CD8-positive, alpha-beta memory T cell (primary cell): Measurements from ENCODE around the gene GLB1L3. TPM values are rescaled to one million over a fixed set of nuclear protein-coding genes. Genes with fewer than 3 reads are reported as not detected.
A peak's percentile ranks its signal among the peaks of the same experiment; 100 is the strongest.
"Not testable (repeated sequence)": the region's sequence is repeated elsewhere in the genome, so short reads cannot be mapped to it uniquely, and the experiment has no call there.

Experiments
- CTCF ChIA-PET: fragments of 350-600 bp; sonication (Branson Sonifier 250); formaldehyde crosslinking; loops from one replicate; lab custom pipeline; 2021; ENCODE audit warnings: antibody characterized with exemption; lab: Charles Lee
- POLR2A ChIA-PET: fragments of 350-600 bp; sonication (Branson Sonifier 250); formaldehyde crosslinking; loops from one replicate; lab custom pipeline; 2021; ENCODE audit warnings: antibody characterized with exemption; lab: Charles Lee
- DNase-seq, 5 donors: peaks; one replicate each; pipeline versions ENCODE4 v3.0.0 to v3.0.0-alpha.2; 2020 to 2022; ENCODE audit warnings: mixed read lengths in 1 of 5
- H3K27ac ChIP-seq: one replicate; pipeline ENCODE4 v1.7.0; 2013; ENCODE audit warnings: low read depth, mild to moderate bottlenecking, low read length, moderate library complexity
- H3K27me3 ChIP-seq: 2 replicates; pipeline ENCODE4 v1.7.0; 2013; ENCODE audit warnings: low read length, mild to moderate bottlenecking; ENCODE audit not compliant: insufficient read depth, poor library complexity, severe bottlenecking
- H3K36me3 ChIP-seq: 2 replicates; pipeline ENCODE4 v1.7.0; 2013; ENCODE audit warnings: mild to moderate bottlenecking, low read length, moderate library complexity; ENCODE audit not compliant: insufficient read depth
- H3K4me1 ChIP-seq: 2 replicates; pipeline ENCODE4 v1.7.0; 2013; ENCODE audit warnings: mild to moderate bottlenecking, low read length, moderate library complexity; ENCODE audit not compliant: insufficient read depth
- H3K4me3 ChIP-seq: 2 replicates; pipeline ENCODE4 v1.7.0; 2013; ENCODE audit warnings: mild to moderate bottlenecking, low read length
- H3K9me3 ChIP-seq: 2 replicates; pipeline ENCODE4 v1.7.0; 2013; ENCODE audit warnings: mild to moderate bottlenecking, low read length
- H3K27ac Mint-ChIP-seq, 8 donors: one replicate each; pipeline ENCODE4 v1.8.0; 2020 to 2021; ENCODE audit warnings: mixed read lengths in 8 of 8, mild to moderate bottlenecking in 6 of 8, inconsistent platforms in 3 of 8, moderate library complexity in 3 of 8
- H3K27me3 Mint-ChIP-seq, 2 donors: one replicate each; pipeline ENCODE4 v1.8.0; 2020 to 2021; ENCODE audit warnings: mixed read lengths in 2 of 2, mild to moderate bottlenecking in 1 of 2, moderate library complexity in 1 of 2
- H3K36me3 Mint-ChIP-seq, 3 donors: one replicate each; pipeline ENCODE4 v1.8.0; 2020 to 2021; ENCODE audit warnings: mixed read lengths in 3 of 3, inconsistent platforms in 1 of 3, mild to moderate bottlenecking in 1 of 3
- H3K4me1 Mint-ChIP-seq, 3 donors: one replicate each; pipeline ENCODE4 v1.8.0; 2020 to 2021; ENCODE audit warnings: mixed read lengths in 3 of 3, inconsistent platforms in 1 of 3, mild to moderate bottlenecking in 1 of 3
- H3K4me3 Mint-ChIP-seq, 7 donors: one replicate each; pipeline ENCODE4 v1.8.0; 2020 to 2021; ENCODE audit warnings: mixed read lengths in 7 of 7, mild to moderate bottlenecking in 6 of 7, moderate library complexity in 4 of 7, inconsistent platforms in 2 of 7
- H3K9me3 Mint-ChIP-seq, 5 donors: one replicate each; pipeline ENCODE4 v1.8.0; 2020 to 2022; ENCODE audit warnings: mixed read lengths in 5 of 5, mild to moderate bottlenecking in 3 of 5, moderate library complexity in 2 of 5, inconsistent platforms in 1 of 5
- polyA plus RNA-seq: library from polyadenylated mRNA; unstranded; fragments of 300-500 nt; fragmentation: Illumina TruSeq; gene quantifications from one replicate; pipeline ENCODE4 v1.2.3, GENCODE V29; 2021
- total RNA-seq, 2 experiments: library from RNA; stranded (reverse); gene quantifications; one replicate each; pipeline ENCODE4 v1.2.3, GENCODE V29; 2021

The GLB1L3 gene
- total and polyA plus RNA-seq, 3 experiments from 2014 or later, result 2.0 to 3.0 (median 2.3) TPM

DNA sequence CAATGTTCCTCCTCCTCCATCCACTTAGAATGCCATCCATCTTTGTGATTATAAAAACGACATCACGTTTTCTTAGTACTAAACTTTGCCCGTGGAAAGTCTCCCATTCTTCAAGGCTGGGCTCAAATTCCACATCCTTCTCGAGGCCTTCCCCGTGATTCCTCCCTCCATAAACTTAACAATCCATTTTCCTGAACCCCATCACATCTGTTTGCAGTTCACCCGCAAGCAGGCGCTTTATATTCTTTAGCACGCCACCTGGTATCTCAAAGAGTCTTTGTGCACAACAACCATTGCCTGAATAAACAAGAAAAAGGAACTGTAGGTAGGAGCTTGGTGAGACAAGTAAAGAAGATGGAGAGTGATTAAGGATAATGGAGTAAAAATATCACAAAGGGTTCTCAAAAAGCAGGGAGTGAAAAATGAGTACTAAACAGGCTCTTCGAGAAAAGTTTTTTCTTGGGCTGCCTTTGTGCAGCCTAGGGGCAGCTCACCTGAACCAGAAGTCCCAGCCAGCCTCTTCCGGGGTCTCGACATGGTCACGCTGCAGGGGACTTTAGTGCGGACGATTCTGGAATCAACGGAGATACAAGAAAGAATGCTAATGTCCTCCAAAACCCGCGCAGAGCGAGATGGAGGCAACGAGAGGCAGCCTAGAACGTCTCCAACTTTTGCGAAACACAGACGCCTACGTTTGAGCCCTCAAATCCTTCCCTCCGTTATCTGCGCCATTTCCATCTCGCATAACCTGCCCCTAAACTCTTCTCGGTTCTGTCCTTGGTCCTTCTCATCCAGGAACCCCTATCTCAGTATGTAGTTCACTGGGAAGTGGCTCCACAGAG lies 23.6 kb upstream of the GLB1L3 start:
- Mint-ChIP-seq H3K9me3 (no peaks in the 10 kb centered on the region), H3K27me3 (no peaks in the 10 kb centered on the region), H3K27ac (peak overlapping the region; percentile 76 to 97 (median 90)), H3K36me3 (peaks cover 0 to 58% (median 6%) of the 10 kb centered on the region in 3 donors), H3K4me1 (peaks cover 30 to 47% (median 40%) of the 10 kb centered on the region in 3 donors), H3K4me3 (peak overlapping the region; percentile 88 to 99 (median 96))
- Histone ChIP-seq H3K27me3 (no peaks in the 10 kb centered on the region), H3K27ac (peak overlapping the region; percentile 53), H3K9me3 (no peaks in the 10 kb centered on the region), H3K36me3 (peaks cover 26% of the 10 kb centered on the region), H3K4me3 (peak overlapping the region; percentile 91), H3K4me1 (peaks cover 25% of the 10 kb centered on the region)
- POLR2A ChIA-PET, result interaction anchor here (1.0 to 4.4 kb wide), 3 partner anchors 24 to 184 kb away, joined by 3 to 36 read pairs (median 3); partner anchors contain the start of genes JAM3, NCAPD3 and VPS26B
- CTCF ChIA-PET, result interaction anchor here (1.2 to 2.0 kb wide), 7 partner anchors 10 to 28 kb away, joined by 4 to 10 read pairs (median 5); partner anchors contain the start of genes GLB1L3, NCAPD3 and VPS26B
- DNase-seq, result no peak

GRCh38 chr11:134253188-134253993 lies 22.8 kb upstream of the GLB1L3 start, which contains the start of the genes ACAD8 and THYN1:
TSS of gene ACAD8 (plus strand) at chr11:134253568. CDS start at chr11:134253601, 33 bp downstream.
TSS of gene THYN1 (minus strand) at chr11:134253352. CDS start at chr11:134252882, 470 bp downstream.
- H3K27me3 ChIP-seq, result no peaks in the 10 kb centered on the region
- H3K9me3 ChIP-seq, result no peaks in the 10 kb centered on the region
- Mint-ChIP-seq H3K27me3 (no peaks in the 10 kb centered on the region), H3K9me3 (no peaks in the 10 kb centered on the region), H3K36me3 (peaks cover 0 to 55% (median 7%) of the 10 kb centered on the region in 3 donors), H3K4me1 (peaks cover 30 to 47% (median 40%) of the 10 kb centered on the region in 3 donors), H3K27ac (peak within 1 kb of the TSS; percentile 76 to 97 (median 90)), H3K4me3 (peak within 1 kb of the TSS; percentile 88 to 99 (median 96))
- H3K36me3 ChIP-seq, result peaks cover 20% of the 10 kb centered on the region
- peak within 1 kb of the TSS; percentile 53 for H3K27ac ChIP-seq
- ChIA-PET CTCF (interaction anchor here (1.2 to 2.0 kb wide), 7 partner anchors 9 to 29 kb away, joined by 3 to 8 read pairs (median 5); partner anchors contain the start of genes GLB1L3, NCAPD3 and VPS26B), POLR2A (interaction anchor here (0.7 to 4.4 kb wide), 6 partner anchors 20 to 185 kb away, joined by 3 to 36 read pairs (median 4); partner anchors contain the start of genes GLB1L3, JAM3, NCAPD3 and VPS26B)
- DNase-seq, result peak; percentile 94 to 98 (median 95)
- peaks cover 25% of the 10 kb centered on the region for H3K4me1 ChIP-seq
- peak within 1 kb of the TSS; percentile 91 for H3K4me3 ChIP-seq

DNA sequence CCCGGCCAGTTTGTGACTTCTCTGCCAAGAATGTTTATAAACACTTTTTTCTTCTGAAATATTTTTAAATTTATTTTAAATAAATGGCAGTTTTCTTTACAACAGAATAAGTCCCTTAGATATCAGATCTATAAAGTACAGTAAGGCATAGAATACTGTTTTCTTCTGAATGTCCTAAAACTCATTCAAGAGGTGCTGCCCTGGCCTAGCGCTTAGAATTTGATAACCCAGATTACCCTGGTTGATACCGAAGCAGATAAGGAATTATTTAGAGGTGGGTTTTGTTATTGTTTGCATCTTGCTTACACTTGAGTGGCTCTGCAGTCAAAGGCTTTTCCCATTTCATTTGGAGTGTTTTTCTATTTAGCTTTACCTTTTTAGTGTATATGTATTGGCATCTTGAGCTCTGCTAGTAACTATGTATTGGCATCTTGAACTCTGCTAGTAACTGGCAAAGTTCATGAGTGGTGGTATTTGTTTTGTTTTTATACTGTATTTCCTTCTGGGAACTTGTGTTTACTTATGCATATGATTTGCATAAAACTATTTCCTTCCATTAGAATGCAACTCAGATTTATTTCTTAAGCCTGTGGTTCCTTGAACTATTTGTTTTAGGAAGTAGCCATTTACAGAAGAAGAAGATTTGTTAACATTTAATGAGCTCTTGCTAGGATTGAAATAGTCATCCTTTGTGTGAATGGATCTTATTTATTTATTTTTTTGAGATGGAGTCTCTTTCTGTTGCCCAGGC lies 21.6 kb upstream of the GLB1L3 start:
- no peaks in the 10 kb centered on the region for H3K27me3 Mint-ChIP-seq
- H3K27ac Mint-ChIP-seq, result peak overlapping the region in 5 of 8 donors; percentile 17 to 85 (median 82)
- H3K4me3 ChIP-seq, result no peak overlapping the region
- CTCF ChIA-PET, result interaction anchor here (0.9 to 2.0 kb wide), 7 partner anchors 8 to 47 kb away, joined by 3 to 8 read pairs (median 4); partner anchors contain the start of genes GLB1L3 and VPS26B
- H3K9me3 Mint-ChIP-seq, result no peaks in the 10 kb centered on the region
- no peaks in the 10 kb centered on the region for H3K27me3 ChIP-seq
- peaks cover 21% of the 10 kb centered on the region for H3K36me3 ChIP-seq
- H3K4me1 Mint-ChIP-seq, result peaks cover 30 to 43% (median 40%) of the 10 kb centered on the region in 3 donors
- H3K36me3 Mint-ChIP-seq, result peaks cover 0 to 55% (median 11%) of the 10 kb centered on the region in 3 donors
- H3K4me1 ChIP-seq, result peaks cover 25% of the 10 kb centered on the region
- no peak overlapping the region for H3K27ac ChIP-seq
- peak overlapping the region in 6 of 7 donors; percentile 88 to 99 (median 95) for H3K4me3 Mint-ChIP-seq
- H3K9me3 ChIP-seq, result no peaks in the 10 kb centered on the region
- POLR2A ChIA-PET, result interaction anchor here (1.0 to 4.4 kb wide), 2 partner anchors 19 to 30 kb away, joined by 7 to 36 read pairs; partner anchors contain the start of genes NCAPD3 and VPS26B
- no peak for DNase-seq

DNA sequence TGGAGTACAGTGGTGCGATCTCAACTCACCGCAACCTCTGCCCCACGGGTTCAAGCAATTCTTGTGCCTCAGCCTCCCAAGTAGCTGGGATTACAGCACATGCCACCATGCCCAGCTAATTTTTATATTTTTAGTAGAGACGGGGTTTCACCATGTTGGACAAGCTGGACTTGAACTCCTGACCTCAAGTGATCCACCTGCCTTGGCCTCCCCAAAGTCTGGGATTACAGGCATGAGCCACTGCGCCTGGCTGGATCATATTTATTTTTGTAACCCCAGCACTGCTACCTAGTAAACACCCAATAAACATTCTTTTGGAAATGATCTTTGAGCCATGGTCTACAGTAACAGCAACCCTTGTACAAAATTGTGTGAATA lies 21.0 kb upstream of the GLB1L3 start:
- not testable (repeated sequence) for H3K4me3 ChIP-seq, H3K27me3 Mint-ChIP-seq, H3K9me3 Mint-ChIP-seq, H3K9me3 ChIP-seq, H3K27me3 ChIP-seq, DNase-seq, H3K27ac ChIP-seq
- Histone ChIP-seq H3K36me3 (peaks cover 23% of the 10 kb centered on the region), H3K4me1 (peaks cover 25% of the 10 kb centered on the region)
- Mint-ChIP-seq H3K4me1 (peaks cover 30 to 43% (median 40%) of the 10 kb centered on the region in 3 donors), H3K27ac (peak overlapping the region in 1 of 8 donors; percentile 20), H3K36me3 (peaks cover 0 to 55% (median 13%) of the 10 kb centered on the region in 3 donors), H3K4me3 (peak overlapping the region in 4 of 7 donors; percentile 36 to 91 (median 78))
- ChIA-PET POLR2A (interaction anchor here (4.4 kb wide), 1 partner anchor 30 kb away, joined by 36 read pairs; the partner anchor contains the start of genes NCAPD3 and VPS26B), CTCF (interaction anchor here (0.9 to 2.0 kb wide), 3 partner anchors 21 to 48 kb away, joined by 3 to 8 read pairs (median 3); partner anchors contain the start of genes GLB1L3 and VPS26B)

GRCh38 chr11:134257101-134257500 lies 19.1 kb upstream of the GLB1L3 start:
- ChIA-PET POLR2A (no interaction called here), CTCF (interaction anchor here (2.0 kb wide), 1 partner anchor 19 kb away, joined by 6 read pairs; the partner anchor contains the start of gene GLB1L3)
- H3K36me3 ChIP-seq, result peaks cover 28% of the 10 kb centered on the region
- H3K27ac ChIP-seq, result no peak overlapping the region
- Mint-ChIP-seq H3K9me3 (no peaks in the 10 kb centered on the region), H3K27me3 (no peaks in the 10 kb centered on the region), H3K36me3 (peaks cover 0 to 63% (median 17%) of the 10 kb centered on the region in 3 donors), H3K27ac (peak overlapping the region in 1 of 8 donors; percentile 10), H3K4me3 (no peak overlapping the region), H3K4me1 (peaks cover 22 to 33% (median 28%) of the 10 kb centered on the region in 3 donors)
- H3K4me3 ChIP-seq, result no peak overlapping the region
- H3K9me3 ChIP-seq, result no peaks in the 10 kb centered on the region
- DNase-seq, result no peak
- H3K27me3 ChIP-seq, result no peaks in the 10 kb centered on the region
- H3K4me1 ChIP-seq, result peaks cover 16% of the 10 kb centered on the region

DNA sequence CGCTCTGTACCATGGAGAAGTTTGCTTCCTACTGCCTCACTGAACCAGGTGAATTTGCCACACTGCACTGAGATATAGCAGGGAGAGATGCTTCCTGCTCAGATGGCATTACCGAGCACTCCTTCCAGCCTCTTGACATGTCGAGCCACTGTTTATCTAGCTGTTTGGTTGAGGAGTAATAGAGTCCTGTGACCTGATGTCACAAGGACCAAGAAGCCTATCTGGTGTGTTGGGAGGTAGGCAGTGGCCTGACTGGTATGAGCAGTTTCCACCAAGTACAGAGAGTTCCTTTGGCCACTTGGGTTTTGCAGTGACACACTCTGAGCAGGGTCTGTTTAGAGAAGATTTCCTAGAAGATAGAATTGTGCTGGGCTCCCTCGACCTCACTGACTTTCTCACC lies 17.6 kb upstream of the GLB1L3 start:
- Mint-ChIP-seq H3K27me3 (no peaks in the 10 kb centered on the region), H3K27ac (peak overlapping the region in 1 of 8 donors; percentile 77), H3K9me3 (no peaks in the 10 kb centered on the region), H3K36me3 (peaks cover 0 to 70% (median 18%) of the 10 kb centered on the region in 3 donors), H3K4me1 (peaks cover 11 to 22% (median 17%) of the 10 kb centered on the region in 3 donors), H3K4me3 (peak overlapping the region in 1 of 7 donors; percentile 69)
- CTCF ChIA-PET, result no interaction called here
- DNase-seq, result no peak
- no peak overlapping the region for H3K27ac ChIP-seq
- POLR2A ChIA-PET, result no interaction called here
- H3K4me1 ChIP-seq, result peaks cover 9% of the 10 kb centered on the region
- H3K4me3 ChIP-seq, result no peak overlapping the region
- H3K9me3 ChIP-seq, result no peaks in the 10 kb centered on the region
- H3K27me3 ChIP-seq, result no peaks in the 10 kb centered on the region
- H3K36me3 ChIP-seq, result peaks cover 32% of the 10 kb centered on the region
